Neuronal stem cell (in vitro differentiated cells): Measurements from ENCODE around the gene CTRB2.
"Not testable (repeated sequence)": the region's sequence is repeated elsewhere in the genome, so short reads cannot be mapped to it uniquely, and the experiment has no call there.

Experiments
- DNase-seq: peaks from one replicate; pipeline ENCODE4 v3.0.0-alpha.2; 2013; ENCODE audit warnings: low spot score
- H2AFZ ChIP-seq: one replicate; pipeline ENCODE4 v1.6.1; 2013; ENCODE audit warnings: mild to moderate bottlenecking, low read length, inconsistent platforms
- H2AK5ac ChIP-seq: 2 replicates; pipeline ENCODE4 v1.6.1; 2013; ENCODE audit warnings: low read depth, mild to moderate bottlenecking, inconsistent platforms, low read length, moderate library complexity, mixed read lengths
- H2BK120ac ChIP-seq: 2 replicates; pipeline ENCODE4 v1.6.1; 2013; ENCODE audit warnings: low read depth, mild to moderate bottlenecking, inconsistent platforms, low read length, moderate library complexity, mixed read lengths
- H2BK12ac ChIP-seq: one replicate; pipeline ENCODE4 v1.6.1; 2013; ENCODE audit warnings: low read length, inconsistent platforms
- H2BK15ac ChIP-seq: 2 replicates; pipeline ENCODE4 v1.6.1; 2013; ENCODE audit warnings: mild to moderate bottlenecking, low read length, inconsistent platforms, mixed read lengths
- H2BK5ac ChIP-seq: one replicate; pipeline ENCODE4 v1.6.1; 2013; ENCODE audit warnings: inconsistent platforms, mild to moderate bottlenecking, low read length, moderate library complexity
- H3K14ac ChIP-seq: one replicate; pipeline ENCODE4 v1.6.1; 2013; ENCODE audit warnings: low read length, inconsistent platforms
- H3K18ac ChIP-seq: 2 replicates; pipeline ENCODE4 v1.6.1; 2013; ENCODE audit warnings: low read length, inconsistent platforms
- H3K23ac ChIP-seq: 2 replicates; pipeline ENCODE4 v1.6.1; 2013; ENCODE audit warnings: low read depth, mild to moderate bottlenecking, mixed read lengths, low read length, inconsistent platforms; ENCODE audit not compliant: poor library complexity
- H3K27ac ChIP-seq: replicated peaks from 3 replicates; pipeline ENCODE4 v1.5.1; 2013; ENCODE audit warnings: low read length, inconsistent platforms
- H3K27me3 ChIP-seq, 3 experiments: 2 replicates each; pipeline ENCODE4 v1.6.1; 2013; ENCODE audit warnings: low read length in 3 of 3, mild to moderate bottlenecking in 2 of 3, inconsistent platforms in 1 of 3, low read depth in 1 of 3, mixed read lengths in 1 of 3, moderate library complexity in 1 of 3; ENCODE audit not compliant: control insufficient read depth in 3 of 3, insufficient read depth in 3 of 3
- H3K36me3 ChIP-seq, 2 donors: replicated peaks in 1 of 2; 2 replicates each; pipeline ENCODE4 v1.6.1; 2013; ENCODE audit warnings: low read length in 2 of 2; ENCODE audit not compliant: control insufficient read depth in 2 of 2, insufficient read depth in 2 of 2
- H3K4ac ChIP-seq: 2 replicates; pipeline ENCODE4 v1.6.1; 2013; ENCODE audit warnings: inconsistent platforms, mild to moderate bottlenecking, low read length, moderate library complexity
- H3K4me1 ChIP-seq, 2 donors: 1 replicate in 1 of 2; 2 replicates in 1 of 2; pipeline ENCODE4 v1.6.1; 2013; ENCODE audit warnings: low read length in 2 of 2, low read depth in 1 of 2; ENCODE audit not compliant: control insufficient read depth in 2 of 2, insufficient read depth in 1 of 2
- H3K4me2 ChIP-seq: one replicate; pipeline ENCODE4 v1.6.1; 2013; ENCODE audit warnings: mild to moderate bottlenecking, low read length, inconsistent platforms; ENCODE audit not compliant: insufficient read depth, poor library complexity, severe bottlenecking
- H3K4me3 ChIP-seq, 2 donors: 2 replicates each; pipeline ENCODE4 v1.5.1; 2013; ENCODE audit warnings: low read length in 2 of 2, mild to moderate bottlenecking in 2 of 2, inconsistent platforms in 1 of 2, moderate library complexity in 1 of 2
- H3K79me1 ChIP-seq: one replicate; pipeline ENCODE4 v1.6.1; 2013; ENCODE audit warnings: low read depth, mild to moderate bottlenecking, inconsistent platforms, low read length, moderate library complexity
- H3K9ac ChIP-seq: one replicate; pipeline ENCODE4 v1.6.1; 2013; ENCODE audit warnings: mild to moderate bottlenecking, low read depth, low read length, inconsistent platforms; ENCODE audit not compliant: poor library complexity
- H3K9me3 ChIP-seq, 2 donors: replicated peaks in 1 of 2; 2 replicates each; pipeline versions ENCODE3 to v1.6.1; 2013; ENCODE audit warnings: low read length in 2 of 2, mild to moderate bottlenecking in 2 of 2, inconsistent platforms in 1 of 2, low read depth in 1 of 2, mixed read lengths in 1 of 2, moderate library complexity in 1 of 2; ENCODE audit not compliant: control insufficient read depth in 2 of 2, insufficient read depth in 1 of 2
- H4K8ac ChIP-seq: one replicate; pipeline ENCODE4 v1.6.1; 2013; ENCODE audit warnings: low read depth, mild to moderate bottlenecking, inconsistent platforms, low read length, moderate library complexity
- H4K91ac ChIP-seq: one replicate; pipeline ENCODE4 v1.6.1; 2013; ENCODE audit warnings: low read length, low read depth, mild to moderate bottlenecking, inconsistent platforms; ENCODE audit not compliant: poor library complexity
- WGBS, 2 donors: extraction: QIAGEN DNeasy Blood & Tissue Kit; methylation state at CpG; one replicate each; pipeline ENCODE4 v1.1.7; 2013; ENCODE audit warnings: missing lambda C conversion rate in 2 of 2, mixed read lengths in 1 of 2; ENCODE audit not compliant: insufficient read length in 2 of 2, insufficient replicate concordance in 1 of 2; ENCODE audit errors: extremely low coverage in 2 of 2; 5-methylcytosine and 5-hydroxymethylcytosine counted together

CTRB2 gene

DNA sequence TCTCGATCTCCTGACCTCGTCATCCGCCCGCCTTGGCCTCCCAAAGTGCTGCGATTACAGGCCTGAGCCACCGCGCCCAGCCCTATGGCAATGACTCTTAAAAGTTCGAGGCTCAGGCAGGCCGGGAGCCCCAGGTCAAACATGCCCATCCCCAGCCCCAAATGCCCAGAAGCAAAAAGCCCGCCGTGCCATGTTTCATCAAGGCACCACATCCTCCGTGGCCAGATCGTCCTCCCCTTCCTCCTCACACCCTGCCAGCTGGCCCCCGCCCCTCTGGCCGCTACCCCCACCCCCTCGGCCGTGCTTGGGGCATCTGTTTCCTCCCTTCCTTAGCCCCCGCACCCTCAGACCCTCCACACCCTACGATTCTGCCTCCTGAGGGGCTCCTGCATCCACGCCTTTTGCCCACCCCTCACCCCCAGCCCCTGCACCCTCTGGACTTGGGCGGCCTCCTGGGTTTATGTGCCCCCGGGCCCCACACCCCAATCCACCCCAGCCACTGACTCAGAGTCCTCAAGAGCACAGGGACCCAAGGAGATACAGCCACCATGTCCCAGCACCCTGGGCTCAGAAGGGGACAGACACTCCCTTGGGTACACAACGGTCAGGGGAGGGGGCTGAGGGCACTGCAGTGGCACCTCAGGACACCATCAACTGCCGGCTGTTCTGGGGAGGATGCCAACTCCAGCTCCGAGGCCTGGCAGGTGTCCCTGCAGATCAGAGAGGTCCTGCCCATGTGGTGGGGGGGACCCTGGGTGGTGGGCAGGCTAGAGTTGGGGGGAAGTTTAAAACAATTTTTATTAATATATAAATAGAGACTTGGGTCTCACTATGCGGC, 18.9 kb upstream of the CTRB2 start:
- Histone ChIP-seq H3K27ac (no peak overlapping the region), H3K79me1 (no peaks in the 10 kb centered on the region), H3K36me3 (peaks cover 18 to 32% of the 10 kb centered on the region in 2 donors), H3K4me1 (no peaks in the 10 kb centered on the region), H2BK12ac (no peak overlapping the region), H3K4me2 (no peak overlapping the region), H2AK5ac (no peak overlapping the region), H3K9ac (no peak overlapping the region), H3K4me3 (no peak overlapping the region), H2BK120ac (no peak overlapping the region), H2AFZ (no peak overlapping the region), H3K18ac (no peak overlapping the region), H3K23ac (peak overlapping the region; percentile 68), H2BK15ac (no peak overlapping the region), H3K27me3 (no peaks in the 10 kb centered on the region), H3K4ac (no peak overlapping the region), H3K14ac (no peak overlapping the region), H4K91ac (no peak overlapping the region), H4K8ac (no peak overlapping the region), H2BK5ac (no peak overlapping the region), H3K9me3 (no peaks in the 10 kb centered on the region)
- no peak for DNase-seq
- whole genome bisulfite sequencing, 2 donors, result no CpG with 5 or more reads among the region's 26 CpGs

GRCh38 chr16:75225092-75225491, 18.1 kb upstream of the CTRB2 start:
- Histone ChIP-seq H4K8ac (no peak overlapping the region), H3K14ac (no peak overlapping the region), H2AFZ (no peak overlapping the region), H3K79me1 (no peaks in the 10 kb centered on the region), H4K91ac (no peak overlapping the region), H3K4me3 (peak overlapping the region in 1 of 2 donors; percentile 49), H2BK15ac (no peak overlapping the region), H3K27ac (no peak overlapping the region), H3K27me3 (no peaks in the 10 kb centered on the region), H2BK5ac (no peak overlapping the region), H3K18ac (peak overlapping the region; percentile 80), H3K4me1 (no peaks in the 10 kb centered on the region), H2BK120ac (no peak overlapping the region), H3K9me3 (no peaks in the 10 kb centered on the region), H2AK5ac (peak overlapping the region; percentile 74), H3K36me3 (peaks cover 14 to 24% of the 10 kb centered on the region in 2 donors), H2BK12ac (no peak overlapping the region), H3K9ac (no peak overlapping the region), H3K4me2 (no peak overlapping the region), H3K4ac (no peak overlapping the region), H3K23ac (peak overlapping the region; percentile 25)
- no CpG with 5 or more reads among the region's 12 CpGs for WGBS, 2 donors
- DNase-seq, result no peak

GRCh38 chr16:75224306-75225082, 17.5 kb upstream of the CTRB2 start:
- Histone ChIP-seq H3K4me3 (no peak overlapping the region), H2BK15ac (no peak overlapping the region), H2AK5ac (peak overlapping the region; percentile 74), H4K91ac (no peak overlapping the region), H4K8ac (no peak overlapping the region), H2BK5ac (peak overlapping the region; percentile 53), H2BK120ac (no peak overlapping the region), H3K4me2 (no peak overlapping the region), H3K23ac (peak overlapping the region; percentile 25), H3K14ac (peak overlapping the region; percentile 17), H3K4ac (no peak overlapping the region), H3K36me3 (peaks cover 8 to 18% of the 10 kb centered on the region in 2 donors), H2BK12ac (no peak overlapping the region), H3K27me3 (no peaks in the 10 kb centered on the region), H3K9me3 (no peaks in the 10 kb centered on the region), H3K18ac (peak overlapping the region; percentile 80), H3K79me1 (no peaks in the 10 kb centered on the region), H3K9ac (no peak overlapping the region), H3K27ac (no peak overlapping the region), H3K4me1 (no peaks in the 10 kb centered on the region), H2AFZ (no peak overlapping the region)
- no peak for DNase-seq
- no CpG with 5 or more reads among the region's 20 CpGs for WGBS, 2 donors

GRCh38 chr16:75223129-75223528, 16.2 kb upstream of the CTRB2 start:
- H3K36me3 ChIP-seq, H2AK5ac ChIP-seq, H2BK120ac ChIP-seq, H4K8ac ChIP-seq, H3K27me3 ChIP-seq, H3K18ac ChIP-seq, H3K9me3 ChIP-seq, H3K9ac ChIP-seq, H3K79me1 ChIP-seq, H3K14ac ChIP-seq, H2BK15ac ChIP-seq, H2BK12ac ChIP-seq, H2AFZ ChIP-seq, H3K27ac ChIP-seq, H3K4me3 ChIP-seq, H4K91ac ChIP-seq, DNase-seq, H2BK5ac ChIP-seq, H3K23ac ChIP-seq, H3K4ac ChIP-seq, H3K4me2 ChIP-seq, H3K4me1 ChIP-seq: not testable (repeated sequence)
- no CpG with 5 or more reads among the region's 20 CpGs for WGBS, 2 donors
